Activated naive CD4-positive, alpha-beta T cell treated with anti-CD3 and anti-CD28 coated beads, Interleukin-2, amount 50 U/mL, for 24 hours (primary cell): ENCODE results near the gene RPAP3.
"Not testable (repeated sequence)": the region's sequence is repeated elsewhere in the genome, so short reads cannot be mapped to it uniquely, and the experiment has no call there.

ENCODE experiments used
- H3K27ac Mint-ChIP-seq: one replicate; pipeline ENCODE4 v1.8.0; 2021; ENCODE audit warnings: mild to moderate bottlenecking, mixed read lengths
- H3K27me3 Mint-ChIP-seq: one replicate; pipeline ENCODE4 v1.8.0; 2021; ENCODE audit warnings: mixed read lengths
- H3K36me3 Mint-ChIP-seq: one replicate; pipeline ENCODE4 v1.8.0; 2021; ENCODE audit warnings: mixed read lengths
- H3K4me1 Mint-ChIP-seq: one replicate; pipeline ENCODE4 v1.8.0; 2021; ENCODE audit warnings: mixed read lengths
- H3K4me3 Mint-ChIP-seq: one replicate; pipeline ENCODE4 v1.8.0; 2021; ENCODE audit warnings: mild to moderate bottlenecking, mixed read lengths
- H3K9me3 Mint-ChIP-seq: one replicate; pipeline ENCODE4 v1.8.0; 2021; ENCODE audit warnings: mixed read lengths

The RPAP3 gene

GRCh38 chr12:47687636-47688035 lies 18.2 kb downstream of the RPAP3 start:
- Mint-ChIP-seq H3K27me3 (no peaks in the 10 kb centered on the region), H3K9me3 (no peaks in the 10 kb centered on the region), H3K4me1 (peaks cover 25% of the 10 kb centered on the region), H3K36me3 (peaks cover 19% of the 10 kb centered on the region), H3K4me3 (no peak overlapping the region), H3K27ac (peak overlapping the region; percentile 24)

DNA sequence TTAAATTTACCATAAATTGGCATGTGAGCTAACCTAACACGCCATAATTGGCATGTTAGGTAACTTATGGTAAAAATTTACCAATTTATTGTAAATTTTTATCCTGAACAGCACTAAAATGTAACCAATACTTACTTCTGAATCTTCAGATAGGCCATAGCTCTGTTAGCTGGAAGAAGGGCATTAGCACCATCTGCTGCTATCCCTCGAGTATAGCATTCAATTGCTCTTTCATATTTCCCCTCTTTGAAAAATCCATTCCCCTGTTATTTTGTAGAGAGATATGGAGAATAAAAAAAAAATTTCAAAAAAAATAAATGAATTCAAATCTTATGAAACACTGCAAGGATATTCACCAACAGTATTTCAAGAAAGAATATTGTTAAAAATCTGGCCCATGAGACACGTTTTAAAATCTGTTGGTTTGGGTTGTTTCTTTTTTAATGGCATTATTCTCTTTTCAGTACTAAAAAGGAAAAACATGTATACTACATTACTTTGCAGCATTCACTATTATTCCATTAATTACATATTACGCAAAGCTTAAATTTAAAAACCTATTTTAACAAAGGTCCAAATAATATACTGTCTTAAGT lies 19.1 kb downstream of the RPAP3 start:
- Mint-ChIP-seq H3K27me3 (no peaks in the 10 kb centered on the region), H3K27ac (peak overlapping the region; percentile 11), H3K9me3 (no peaks in the 10 kb centered on the region), H3K36me3 (peaks cover 19% of the 10 kb centered on the region), H3K4me3 (no peak overlapping the region), H3K4me1 (peaks cover 20% of the 10 kb centered on the region)

DNA sequence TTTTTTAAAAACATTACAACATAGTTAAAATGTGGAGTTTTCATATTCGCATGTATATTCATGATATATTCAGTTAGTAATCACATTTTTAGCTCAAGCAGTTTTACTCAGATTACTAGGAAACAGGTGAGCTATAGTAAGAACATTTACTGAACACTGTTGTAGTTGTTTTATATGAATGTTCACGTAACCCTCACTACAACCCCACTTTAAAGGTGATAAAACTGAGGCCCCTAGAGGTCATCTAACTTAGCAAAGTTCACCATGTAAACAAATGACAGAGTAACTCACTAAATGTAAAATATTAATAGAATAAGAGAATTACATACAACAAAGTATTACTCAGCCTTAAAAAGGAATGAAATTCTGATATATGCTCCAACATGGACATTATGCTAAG lies 26.0 kb downstream of the RPAP3 start:
- Mint-ChIP-seq H3K36me3 (peaks cover 55% of the 10 kb centered on the region), H3K27ac (no peak overlapping the region), H3K4me1 (peaks cover 49% of the 10 kb centered on the region), H3K9me3 (no peaks in the 10 kb centered on the region), H3K27me3 (no peaks in the 10 kb centered on the region), H3K4me3 (no peak overlapping the region)

DNA sequence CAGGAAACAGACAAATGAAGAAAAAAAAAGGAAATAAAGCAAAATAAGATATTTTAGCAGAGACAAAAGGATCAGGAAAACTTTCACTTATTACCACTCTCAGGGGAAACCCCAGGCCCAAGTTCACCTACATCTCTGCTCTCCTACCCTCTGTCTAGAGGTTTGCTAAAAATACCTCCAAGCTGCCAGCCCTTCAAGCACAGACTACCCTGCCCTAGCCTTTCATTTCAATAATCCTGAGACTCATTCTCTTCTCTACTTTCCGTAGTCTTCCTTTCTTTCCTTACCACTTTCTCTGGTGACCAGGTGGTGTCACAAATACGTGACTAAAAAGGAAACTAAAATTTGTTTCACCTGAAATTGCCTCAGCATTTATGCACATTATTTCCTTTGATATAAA lies 33.8 kb downstream of the RPAP3 start:
- Mint-ChIP-seq H3K36me3 (peaks cover 45% of the 10 kb centered on the region), H3K9me3 (no peaks in the 10 kb centered on the region), H3K4me3 (no peak overlapping the region), H3K27ac (no peak overlapping the region), H3K4me1 (peaks cover 32% of the 10 kb centered on the region), H3K27me3 (no peaks in the 10 kb centered on the region)

GRCh38 chr12:47667935-47668334 lies 37.9 kb downstream of the RPAP3 start:
- not testable (repeated sequence) for H3K27me3 Mint-ChIP-seq, H3K4me3 Mint-ChIP-seq, H3K9me3 Mint-ChIP-seq, H3K27ac Mint-ChIP-seq
- H3K36me3 Mint-ChIP-seq = peaks cover 30% of the 10 kb centered on the region
- H3K4me1 Mint-ChIP-seq = peaks cover 14% of the 10 kb centered on the region

GRCh38 chr12:47652521-47653234 lies 53.2 kb downstream of the RPAP3 start:
- Mint-ChIP-seq H3K27ac (no peak overlapping the region), H3K27me3 (no peaks in the 10 kb centered on the region), H3K4me3 (no peak overlapping the region), H3K9me3 (no peaks in the 10 kb centered on the region), H3K36me3 (peaks cover 1% of the 10 kb centered on the region), H3K4me1 (peaks cover 21% of the 10 kb centered on the region)

DNA sequence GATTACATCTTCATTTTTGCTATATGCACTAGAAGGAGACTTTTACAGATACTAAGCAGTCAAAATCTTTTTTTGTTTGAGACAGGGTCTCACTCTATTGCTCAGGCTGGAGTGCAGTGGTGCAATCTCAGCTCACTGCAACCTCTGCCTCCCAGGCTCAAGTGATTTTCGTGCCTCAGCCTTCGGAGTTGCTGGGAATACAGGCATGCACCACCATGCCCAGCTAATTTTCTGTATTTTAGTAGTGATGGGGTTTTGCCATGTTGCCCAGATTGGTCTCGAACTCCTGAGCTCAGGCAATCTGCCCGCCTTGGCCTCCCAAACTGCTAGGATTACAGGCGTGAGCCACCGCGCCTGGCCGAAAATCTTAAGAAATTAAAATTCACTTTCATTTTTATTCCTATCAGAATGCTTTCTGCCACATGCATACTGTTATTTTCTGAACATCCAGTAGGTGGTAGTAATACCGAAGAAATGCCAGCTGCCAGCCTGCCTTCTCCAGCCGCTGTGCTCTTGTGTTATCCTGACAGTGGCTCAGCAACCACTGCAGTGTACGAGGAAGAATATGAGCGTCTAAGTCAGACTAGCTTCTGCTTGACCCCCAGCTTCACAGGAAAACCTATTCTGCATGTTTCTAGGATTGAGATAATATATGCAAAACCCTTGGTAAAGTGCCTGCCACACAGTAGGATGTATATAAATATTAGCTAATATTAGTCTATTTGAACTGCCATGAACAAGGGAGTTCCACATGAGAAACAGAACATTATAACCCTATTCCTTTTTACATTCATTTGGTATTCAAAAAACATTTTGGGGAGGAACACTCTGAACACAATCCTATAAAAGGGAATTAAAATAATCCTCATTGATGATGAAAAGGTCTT lies 54.2 kb downstream of the RPAP3 start:
- no peaks in the 10 kb centered on the region for H3K27me3 Mint-ChIP-seq
- no peaks in the 10 kb centered on the region for H3K9me3 Mint-ChIP-seq
- H3K4me1 Mint-ChIP-seq = peaks cover 21% of the 10 kb centered on the region
- H3K36me3 Mint-ChIP-seq = peaks cover 1% of the 10 kb centered on the region
- peak overlapping the region; percentile 61 for H3K27ac Mint-ChIP-seq
- no peak overlapping the region for H3K4me3 Mint-ChIP-seq

- Mint-ChIP-seq H3K4me3 (no peak overlapping the region), H3K27ac (no peak overlapping the region), H3K36me3 (peaks cover 3% of the 10 kb centered on the region), H3K27me3 (no peaks in the 10 kb centered on the region), H3K4me1 (peaks cover 21% of the 10 kb centered on the region), H3K9me3 (no peaks in the 10 kb centered on the region)
These were observed 55.4 kb downstream of the RPAP3 start for GRCh38 chr12:47650469-47650868.

- Mint-ChIP-seq H3K9me3 (peaks cover 7% of the 10 kb centered on the region), H3K4me1 (peaks cover 21% of the 10 kb centered on the region), H3K4me3 (no peak overlapping the region), H3K36me3 (peaks cover 10% of the 10 kb centered on the region), H3K27me3 (no peaks in the 10 kb centered on the region), H3K27ac (no peak overlapping the region)
These were observed 56.4 kb downstream of the RPAP3 start for GRCh38 chr12:47649381-47649780.

- no peak overlapping the region for H3K4me3 Mint-ChIP-seq
- H3K9me3 Mint-ChIP-seq = peaks cover 14% of the 10 kb centered on the region
- H3K4me1 Mint-ChIP-seq = peaks cover 21% of the 10 kb centered on the region
- peaks cover 16% of the 10 kb centered on the region for H3K36me3 Mint-ChIP-seq
- no peak overlapping the region for H3K27ac Mint-ChIP-seq
- H3K27me3 Mint-ChIP-seq = no peaks in the 10 kb centered on the region
These were observed 57.7 kb downstream of the RPAP3 start for GRCh38 chr12:47648056-47648579.

DNA sequence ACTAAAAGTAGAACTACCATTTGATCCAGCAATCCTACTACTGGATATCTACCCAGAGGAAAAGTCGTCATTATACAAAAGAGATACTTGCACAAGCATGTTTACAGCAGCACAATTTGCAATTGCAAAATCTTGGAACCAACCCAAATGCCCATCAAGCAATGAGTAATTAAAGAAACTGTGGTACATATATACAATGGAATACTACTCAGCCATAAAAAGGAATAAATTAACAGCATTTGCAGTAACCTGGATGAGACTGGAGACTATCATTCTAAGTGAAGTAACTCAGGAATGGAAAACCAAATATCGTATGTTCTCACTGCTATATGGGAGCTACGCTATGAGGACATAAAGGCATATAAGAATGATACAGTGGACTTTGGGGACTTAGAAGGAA lies 63.5 kb downstream of the RPAP3 start:
- H3K27me3 Mint-ChIP-seq, H3K4me1 Mint-ChIP-seq, H3K4me3 Mint-ChIP-seq, H3K27ac Mint-ChIP-seq: not testable (repeated sequence)
- H3K9me3 Mint-ChIP-seq = peaks cover 52% of the 10 kb centered on the region
- H3K36me3 Mint-ChIP-seq = peaks cover 67% of the 10 kb centered on the region

DNA sequence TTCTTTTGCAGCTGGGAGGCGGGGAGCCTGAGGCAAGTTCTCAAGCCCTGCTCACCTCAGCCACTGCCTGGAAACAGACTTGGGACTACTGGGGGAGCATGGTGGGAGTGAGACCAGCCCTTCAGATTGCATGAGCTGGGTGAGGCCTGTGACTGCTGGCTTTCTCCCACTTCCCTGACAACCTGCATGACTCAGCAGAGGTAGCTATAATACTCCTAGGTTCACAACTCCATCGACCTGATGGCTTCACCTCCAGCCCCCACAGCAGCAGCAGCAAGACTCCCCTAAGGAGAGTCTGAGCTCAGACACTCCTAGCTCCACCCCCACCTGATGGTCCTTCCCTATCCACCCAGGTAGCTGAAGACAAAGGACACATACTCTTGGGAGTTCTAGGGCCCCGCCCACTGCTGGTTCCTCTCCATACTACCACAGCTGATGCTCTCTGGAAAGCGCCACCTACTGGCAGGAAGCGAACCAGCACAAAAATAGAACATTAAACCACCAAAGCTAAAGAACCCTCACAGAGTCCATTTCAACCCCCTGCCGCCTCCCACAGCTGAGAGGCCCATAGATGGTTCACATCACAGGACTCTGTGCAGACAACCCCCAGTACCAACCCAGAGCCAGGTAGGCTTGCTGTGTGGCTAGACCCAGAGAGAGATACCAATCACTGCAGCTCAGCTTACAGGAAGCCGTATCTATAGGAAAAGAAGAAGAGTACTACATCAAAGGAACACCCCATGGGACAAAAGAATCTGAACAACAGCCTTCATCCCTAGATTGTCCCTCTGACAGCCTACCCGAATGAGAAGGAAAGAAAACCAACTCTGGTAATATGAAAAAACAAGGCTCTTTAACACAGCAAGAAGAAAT lies 68.7 kb downstream of the RPAP3 start:
- H3K27me3 Mint-ChIP-seq = no peaks in the 10 kb centered on the region
- H3K36me3 Mint-ChIP-seq = peaks cover 58% of the 10 kb centered on the region
- H3K4me3 Mint-ChIP-seq = no peak overlapping the region
- peaks cover 35% of the 10 kb centered on the region for H3K9me3 Mint-ChIP-seq
- H3K4me1 Mint-ChIP-seq = peaks cover 8% of the 10 kb centered on the region
- no peak overlapping the region for H3K27ac Mint-ChIP-seq

- H3K4me1 Mint-ChIP-seq, H3K27ac Mint-ChIP-seq, H3K4me3 Mint-ChIP-seq, H3K27me3 Mint-ChIP-seq: not testable (repeated sequence)
- Mint-ChIP-seq H3K36me3 (peaks cover 53% of the 10 kb centered on the region), H3K9me3 (peaks cover 24% of the 10 kb centered on the region)
These were observed 70.1 kb downstream of the RPAP3 start for GRCh38 chr12:47635770-47636169.

- Mint-ChIP-seq H3K4me3 (no peak overlapping the region), H3K4me1 (peaks cover 4% of the 10 kb centered on the region), H3K9me3 (peaks cover 15% of the 10 kb centered on the region), H3K27ac (no peak overlapping the region), H3K36me3 (peaks cover 40% of the 10 kb centered on the region), H3K27me3 (no peaks in the 10 kb centered on the region)
These were observed 71.7 kb downstream of the RPAP3 start for GRCh38 chr12:47634127-47634526.

DNA sequence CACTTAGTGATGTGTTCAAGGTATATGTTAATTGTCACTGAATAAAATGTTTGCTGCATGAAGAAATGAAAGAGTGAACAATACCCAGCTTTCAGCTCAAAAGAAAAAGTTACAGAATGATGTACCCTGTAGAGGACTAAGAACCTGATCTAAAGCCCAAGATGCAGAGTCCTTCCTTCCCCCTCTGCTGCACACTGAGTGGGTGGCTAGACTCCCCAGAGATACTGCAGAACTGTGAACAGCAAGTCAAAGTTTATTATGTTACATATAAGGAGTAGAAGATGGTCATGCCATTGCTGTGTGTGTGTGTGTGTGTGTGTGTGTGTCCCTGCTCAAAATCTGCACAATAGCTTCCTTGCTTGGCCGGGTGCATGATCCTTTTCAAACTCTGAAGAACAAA lies 83.9 kb downstream of the RPAP3 start:
- peaks cover 2% of the 10 kb centered on the region for H3K9me3 Mint-ChIP-seq
- H3K36me3 Mint-ChIP-seq = peaks cover 32% of the 10 kb centered on the region
- H3K27me3 Mint-ChIP-seq = no peaks in the 10 kb centered on the region
- no peak overlapping the region for H3K4me3 Mint-ChIP-seq
- H3K27ac Mint-ChIP-seq = no peak overlapping the region
- no peaks in the 10 kb centered on the region for H3K4me1 Mint-ChIP-seq
